Lower leg skin (tissue), 4 donors: ENCODE measurements around the gene IQSEC3. TPM values are rescaled to one million over a fixed set of nuclear protein-coding genes. Genes with fewer than 3 reads are reported as not detected.

Experiments used
- DNase-seq, 2 donors: peaks; one replicate each; pipeline ENCODE4 v3.0.0-alpha.2; 2019; ENCODE audit warnings: low spot score in 2 of 2
- H3K4me3 ChIP-seq: fragments of 200-600 bp; sonication (generic); 2 replicates; pipeline ENCODE4 v1.5.1; 2017; ENCODE audit warnings: mild to moderate bottlenecking, low read depth; ENCODE audit not compliant: poor library complexity, severe bottlenecking
- CTCF ChIP-seq, 3 donors: fragments of 450-650 bp; IDR thresholded peaks; one replicate each; pipeline ENCODE4 v1.5.1; 2016; ENCODE audit warnings: antibody characterized with exemption in 3 of 3, mild to moderate bottlenecking in 3 of 3, moderate library complexity in 2 of 3
- POLR2A ChIP-seq, 2 donors: fragments of 450-650 bp; IDR thresholded peaks; one replicate each; pipeline ENCODE4 v1.6.1; 2016 to 2017; ENCODE audit warnings: antibody characterized with exemption in 2 of 2, mild to moderate bottlenecking in 1 of 2, moderate library complexity in 1 of 2
- WGBS, 2 donors: methylation state at CpG; one replicate each; pipeline ENCODE4 v1.1.5; 2018; 5-methylcytosine and 5-hydroxymethylcytosine counted together
- intact Hi-C: fragments of 100-400 bp; cut with DNase I; formaldehyde crosslinking; loops from one replicate; pipeline ENCODE4 v1.15.0; 2023; ENCODE audit warnings: low total_unique reads
- total RNA-seq, 4 donors: library from RNA; depleted of rRNA; stranded (reverse); fragments of >200 nt; gene quantifications; one replicate each; pipeline ENCODE4 v1.1.0, GENCODE V29; 2016

The IQSEC3 gene
- total RNA-seq, 4 donors from 2014 or later, result 0.04 to 0.10 (median 0.05) TPM; not detected in 1

GRCh38 chr12:162467-163307 lies 96.1 kb downstream of the IQSEC3 start:
- no peak for TF ChIP-seq CTCF (IDR thresholded peaks at IDR 0.05)
- no peak for TF ChIP-seq POLR2A (IDR thresholded peaks at IDR 0.05)
- no peak overlapping the region for H3K4me3 ChIP-seq
- no peak for DNase-seq
- WGBS, 2 donors, result 46 to 57% methylated on average over 18 of the region's 18 CpGs
- intact Hi-C loops, result no loop called here

GRCh38 chr12:163406-163986 lies 96.9 kb downstream of the IQSEC3 start:
- intact Hi-C loops, result no loop called here
- no peak overlapping the region for H3K4me3 ChIP-seq
- no peak for DNase-seq
- WGBS, 2 donors, result 87 to 92% methylated on average over 25 to 26 of the region's 26 CpGs
- TF ChIP-seq CTCF (IDR thresholded peaks at IDR 0.05) (no peak), POLR2A (IDR thresholded peaks at IDR 0.05) (no peak)

GRCh38 chr12:164207-164606 lies 97.6 kb downstream of the IQSEC3 start:
- DNase-seq, result no peak
- intact Hi-C loops, result no loop called here
- 70 to 74% methylated on average over 7 of the region's 7 CpGs for WGBS, 2 donors
- no peak overlapping the region for H3K4me3 ChIP-seq
- TF ChIP-seq POLR2A (IDR thresholded peaks at IDR 0.05) (no peak), CTCF (IDR thresholded peaks at IDR 0.05) (no peak)

- intact Hi-C loops, result no loop called here
- WGBS, 2 donors, result 94% methylated on average over 15 of the region's 15 CpGs
- no peak overlapping the region for H3K4me3 ChIP-seq
- DNase-seq, result no peak
- TF ChIP-seq CTCF (IDR thresholded peaks at IDR 0.05), result no peak
- TF ChIP-seq POLR2A (IDR thresholded peaks at IDR 0.05), result no peak
Observed at GRCh38 chr12:165862-166368, 99.3 kb downstream of the IQSEC3 start.

- 84 to 89% methylated on average over 11 of the region's 11 CpGs for WGBS, 2 donors
- DNase-seq, result no peak
- TF ChIP-seq POLR2A (IDR thresholded peaks at IDR 0.05) (no peak), CTCF (IDR thresholded peaks at IDR 0.05) (no peak)
- intact Hi-C loops, result no loop called here
- H3K4me3 ChIP-seq, result no peak overlapping the region
Observed at GRCh38 chr12:166425-167075, 100.0 kb downstream of the IQSEC3 start.
